Hematopoietic multipotent progenitor cell treated with erythropoietin and hydrocortisone succinate and interleukin-3 and kit ligand, for 6 days (in vitro differentiated cells): Measurements from ENCODE around the gene ADAMTS2.

ENCODE experiments used
- DNase-seq: peaks from one replicate; pipeline ENCODE4 v3.0.0-alpha.2; 2015

ADAMTS2 gene

GRCh38 chr5:179310439-179311090, 34.7 kb downstream of the ADAMTS2 start:
- no peak for DNase-seq

DNA sequence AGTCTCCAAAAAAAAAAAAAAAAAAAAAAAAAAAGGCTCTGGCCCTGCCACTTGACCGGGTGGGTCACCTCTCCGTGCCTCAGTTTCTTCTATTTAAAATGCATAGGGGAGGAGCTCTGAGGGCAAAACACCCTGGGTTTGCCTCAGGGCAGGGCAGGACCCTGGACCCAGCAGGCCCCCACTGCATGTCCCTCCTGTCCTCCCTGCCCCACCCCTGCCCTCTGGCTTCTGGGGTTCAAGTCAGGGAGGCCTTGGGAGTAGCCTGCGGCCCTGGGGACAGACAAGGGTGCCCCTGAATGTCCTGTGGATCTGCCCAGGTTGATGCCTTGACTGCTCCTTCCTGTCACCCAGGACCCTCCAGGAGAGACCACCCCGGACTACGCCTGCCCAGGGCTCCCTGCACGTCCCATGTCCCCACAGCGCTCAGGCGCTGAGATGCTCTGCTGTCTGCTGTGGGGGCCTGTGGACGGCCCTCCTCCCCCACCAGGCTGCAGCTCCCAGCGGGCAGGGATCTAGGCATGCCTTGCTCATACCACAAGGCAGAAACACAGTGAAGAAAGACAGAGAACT, 35.4 kb downstream of the ADAMTS2 start:
- no peak for DNase-seq

DNA sequence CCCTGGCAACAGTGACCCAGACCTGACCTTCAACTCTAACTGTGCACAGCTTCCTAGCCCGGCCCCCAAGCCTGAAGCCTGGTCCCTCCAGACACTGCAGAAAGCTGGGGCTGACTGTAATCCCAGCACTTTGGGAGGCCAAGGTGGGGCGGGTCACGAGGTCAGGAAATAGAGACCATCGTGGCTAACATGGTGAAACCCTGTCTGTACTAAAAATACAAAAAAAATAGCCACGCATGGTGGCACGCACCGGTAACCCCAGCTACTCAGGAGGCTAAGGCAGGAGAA, 35.9 kb downstream of the ADAMTS2 start:
- no peak for DNase-seq

DNA sequence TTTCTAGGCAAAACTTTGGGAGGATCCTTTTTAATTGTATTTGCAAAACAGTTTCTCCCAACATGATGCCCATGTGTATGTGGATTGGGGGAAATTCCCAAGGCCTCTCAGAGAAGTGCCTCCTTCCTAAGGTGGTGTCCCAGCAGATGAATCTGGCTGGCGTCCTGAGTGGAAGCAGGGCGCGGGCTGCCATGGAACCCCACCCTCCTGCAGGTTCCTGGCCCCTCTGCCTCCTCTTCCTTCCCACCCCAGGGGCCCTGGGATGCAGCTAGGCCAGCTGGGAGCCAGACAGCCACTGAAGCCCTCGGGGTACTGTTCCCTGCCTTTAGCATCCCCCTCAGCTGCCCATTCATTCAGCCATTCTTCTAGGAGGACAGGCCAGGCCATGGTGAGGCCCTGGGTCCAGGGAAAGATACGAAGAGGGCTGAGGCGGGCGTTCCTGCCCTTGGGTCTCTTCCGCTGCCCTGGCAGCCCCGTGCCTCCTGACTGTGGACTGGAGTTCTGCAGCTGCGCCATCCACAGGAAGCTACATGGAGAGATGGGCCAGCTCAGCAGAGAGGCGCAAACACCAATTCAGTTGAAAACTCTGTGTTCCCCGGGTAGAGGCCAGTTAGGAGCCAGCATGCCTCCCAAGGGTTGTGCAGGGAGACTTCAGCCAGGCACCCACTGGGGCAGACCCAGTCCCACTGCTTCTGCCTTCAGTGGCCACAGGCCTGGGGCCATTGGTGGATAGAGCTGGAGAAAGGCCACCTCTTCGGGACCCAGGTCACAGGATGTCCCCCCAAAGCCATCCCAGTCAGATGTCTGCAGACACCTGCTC, 36.5 kb downstream of the ADAMTS2 start:
- no peak for DNase-seq

DNA sequence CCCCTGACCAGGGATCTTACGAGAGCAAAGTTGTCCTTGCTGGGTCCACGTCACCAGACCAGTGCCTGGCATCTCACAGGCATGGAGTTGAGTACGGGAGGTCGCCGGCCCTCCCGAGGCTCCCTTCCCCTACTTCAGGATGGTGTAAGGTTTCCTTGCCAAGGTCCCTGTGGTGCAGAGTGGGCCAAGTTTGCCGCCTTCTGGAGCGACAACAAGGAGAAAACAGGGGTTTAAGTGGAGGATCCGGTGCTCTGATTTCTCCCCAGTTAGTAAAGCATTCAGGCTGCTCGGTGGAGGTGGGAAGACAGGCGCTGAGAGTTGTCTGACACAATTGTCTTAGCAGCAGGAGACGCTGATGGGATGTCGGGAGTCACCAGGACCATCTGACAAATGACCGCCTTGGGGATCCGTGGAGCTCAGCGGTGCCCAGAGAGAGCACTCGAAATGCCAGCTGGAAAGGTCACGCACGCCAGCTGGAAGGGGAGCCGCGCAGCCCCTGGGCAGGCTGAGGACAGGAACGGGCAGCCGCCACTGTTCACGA, 37.3 kb downstream of the ADAMTS2 start:
- no peak for DNase-seq

- DNase-seq = no peak
These were observed 38.1 kb downstream of the ADAMTS2 start for GRCh38 chr5:179307013-179307800.

DNA sequence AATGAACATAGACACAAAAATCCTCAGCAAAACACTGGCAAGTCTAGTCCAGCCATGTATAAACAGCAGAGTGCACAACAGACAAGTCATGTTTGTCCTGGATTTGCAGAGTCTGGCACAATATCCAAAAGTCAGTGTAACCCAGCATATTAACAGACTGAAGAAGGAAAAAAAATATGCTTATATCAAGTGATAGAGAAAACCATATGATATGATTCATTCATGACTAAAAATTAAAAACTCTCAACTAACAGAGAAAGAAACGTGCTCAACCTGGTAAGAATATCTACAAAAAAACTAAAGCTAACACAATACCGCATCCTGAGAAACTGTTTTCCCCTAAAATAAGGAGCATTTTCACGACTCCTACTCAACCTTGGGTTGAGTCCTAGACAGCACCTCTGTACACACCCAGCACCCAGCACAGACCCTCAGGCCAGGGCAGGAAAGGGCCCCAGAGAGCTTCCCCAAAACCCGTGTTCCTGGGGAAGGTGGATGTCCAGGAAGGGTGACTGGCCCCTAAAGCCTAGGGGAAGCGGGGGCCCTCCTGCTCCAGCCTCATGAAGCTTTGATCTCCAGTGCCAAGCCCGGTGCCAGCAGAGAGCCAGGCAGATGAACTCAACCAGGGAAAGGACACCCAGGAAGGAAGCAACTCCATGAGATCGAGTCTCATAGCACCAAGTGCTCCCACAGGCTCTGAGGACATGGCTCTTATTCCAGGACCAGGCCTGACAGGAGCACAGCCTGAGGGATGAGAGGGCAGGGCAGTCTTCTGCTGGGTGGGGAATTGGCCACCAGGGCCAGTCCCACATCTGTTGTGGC, 38.9 kb downstream of the ADAMTS2 start:
- no peak for DNase-seq

GRCh38 chr5:179304871-179305270, 40.4 kb downstream of the ADAMTS2 start:
- no peak for DNase-seq

DNA sequence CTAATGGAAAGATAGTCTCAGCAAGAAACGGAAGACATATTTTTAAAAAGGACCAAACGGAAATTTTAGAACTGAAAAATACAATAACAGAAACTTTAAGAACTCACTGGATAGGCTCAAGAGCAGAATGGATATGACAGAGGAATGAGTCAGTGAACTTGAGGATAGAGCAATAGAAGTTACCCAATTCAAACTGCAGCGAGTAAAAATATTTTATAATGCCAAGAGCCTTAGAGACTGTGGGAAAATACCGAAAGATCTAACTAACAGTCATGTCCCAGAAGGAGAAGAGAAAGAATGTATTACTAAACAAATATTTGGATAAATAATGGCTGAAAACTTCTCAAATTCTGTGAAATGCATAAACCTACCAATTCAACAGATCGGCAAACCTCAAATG, 40.8 kb downstream of the ADAMTS2 start:
- DNase-seq = no peak

DNA sequence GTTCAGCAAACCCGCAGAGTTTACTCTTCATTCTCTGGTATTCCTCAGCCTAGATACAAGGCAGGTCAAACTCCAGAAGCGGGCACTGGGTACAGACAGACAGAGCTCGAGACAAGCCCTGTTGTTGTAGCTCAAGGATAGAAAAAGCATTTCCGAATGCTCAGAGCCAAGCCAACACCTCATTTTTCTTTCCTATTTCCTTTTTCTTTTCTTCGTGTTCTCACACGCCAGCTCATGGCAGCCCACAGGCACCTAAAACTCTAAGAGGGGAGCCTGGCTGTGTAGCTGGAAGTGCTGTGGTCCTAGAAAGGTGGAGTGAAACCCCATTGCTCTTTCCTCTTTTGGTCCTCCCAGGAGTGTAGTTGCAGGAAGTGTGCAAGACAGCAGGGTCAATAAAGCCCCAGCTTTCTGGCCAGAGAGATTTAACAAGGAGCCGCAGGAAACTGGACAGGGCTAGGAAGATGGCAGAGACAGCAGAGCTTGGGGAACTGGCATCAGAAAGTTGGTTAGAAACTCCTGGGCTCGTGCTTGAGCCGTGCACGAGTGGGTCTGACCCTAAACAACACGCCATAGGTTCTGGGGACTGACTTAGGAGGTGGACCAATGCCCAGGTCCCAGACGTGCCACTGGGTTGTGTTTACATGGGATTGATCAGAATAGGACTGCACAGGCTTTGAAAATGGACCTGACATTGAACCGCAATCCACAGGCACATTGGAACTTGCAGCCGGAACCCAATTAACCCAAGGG, 41.6 kb downstream of the ADAMTS2 start:
- DNase-seq = no peak

- no peak for DNase-seq
These were observed 42.6 kb downstream of the ADAMTS2 start for GRCh38 chr5:179302499-179303185.

DNA sequence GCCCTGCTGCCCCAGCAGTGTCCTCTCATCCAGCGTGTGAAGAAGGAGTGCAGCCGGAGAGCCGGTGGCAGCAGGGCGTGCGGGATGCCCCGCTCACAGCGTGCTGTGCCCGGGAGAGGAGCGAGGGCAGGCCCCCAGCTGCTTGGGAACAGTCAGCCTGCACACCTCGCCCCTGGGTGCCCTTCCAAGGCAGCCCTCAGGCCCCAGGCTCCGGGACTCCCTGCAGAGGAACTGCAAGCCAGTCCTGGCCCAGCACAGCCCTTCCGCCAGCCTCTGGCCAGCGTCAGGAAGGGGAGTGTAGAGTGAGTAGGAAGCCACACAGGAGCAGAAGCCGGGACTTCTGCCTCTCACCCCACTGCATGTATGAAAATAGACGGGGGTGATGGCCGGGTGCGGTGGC, 43.5 kb downstream of the ADAMTS2 start:
- no peak for DNase-seq

- DNase-seq = no peak
These were observed 43.9 kb downstream of the ADAMTS2 start for GRCh38 chr5:179301376-179301775.

- no peak for DNase-seq
These were observed 44.6 kb downstream of the ADAMTS2 start for GRCh38 chr5:179300581-179301180.

GRCh38 chr5:179298181-179298993, 46.9 kb downstream of the ADAMTS2 start:
- no peak for DNase-seq

- DNase-seq = no peak
These were observed 47.6 kb downstream of the ADAMTS2 start for GRCh38 chr5:179297486-179298180.

DNA sequence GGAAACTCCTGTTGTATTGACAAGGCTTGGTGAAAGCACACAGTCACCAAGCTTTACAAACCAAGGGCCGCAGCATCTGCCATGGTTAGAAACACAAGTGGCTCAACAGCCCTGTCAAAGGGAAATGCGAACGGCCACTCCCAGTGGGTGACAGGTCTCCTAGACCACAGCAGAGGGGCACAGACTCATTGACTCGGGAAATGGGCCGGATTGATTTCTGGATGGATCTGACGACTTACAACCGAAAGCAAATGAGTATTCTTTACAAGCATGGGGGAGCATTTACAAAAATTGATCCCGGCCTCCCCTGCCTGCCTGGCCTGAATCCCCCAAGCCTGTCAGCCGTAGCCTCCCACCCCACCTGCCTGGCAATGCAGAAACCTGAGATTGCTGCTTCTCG, 48.2 kb downstream of the ADAMTS2 start:
- no peak for DNase-seq

- no peak for DNase-seq
These were observed 49.0 kb downstream of the ADAMTS2 start for GRCh38 chr5:179296150-179296821.

DNA sequence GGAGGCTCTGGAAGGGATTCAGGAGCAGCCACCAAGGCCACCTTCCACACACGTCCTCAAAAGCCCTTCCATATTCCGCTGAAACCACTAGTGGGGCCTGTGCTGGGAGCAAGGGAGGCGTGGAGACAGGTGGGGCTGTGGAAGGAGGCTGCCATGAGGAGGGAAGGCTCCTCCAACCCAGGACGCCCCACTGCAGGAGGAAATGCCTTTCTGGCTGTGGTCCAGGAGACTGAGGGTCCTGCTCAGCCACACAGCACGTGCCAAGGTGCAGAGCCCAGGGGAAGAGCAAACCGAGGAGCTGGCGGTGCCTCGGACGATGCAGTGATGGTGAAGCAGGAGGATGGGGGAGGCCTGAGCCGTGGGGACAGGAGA, 49.5 kb downstream of the ADAMTS2 start:
- no peak for DNase-seq
